ENCODE data around the gene COL27A1.

DNA sequence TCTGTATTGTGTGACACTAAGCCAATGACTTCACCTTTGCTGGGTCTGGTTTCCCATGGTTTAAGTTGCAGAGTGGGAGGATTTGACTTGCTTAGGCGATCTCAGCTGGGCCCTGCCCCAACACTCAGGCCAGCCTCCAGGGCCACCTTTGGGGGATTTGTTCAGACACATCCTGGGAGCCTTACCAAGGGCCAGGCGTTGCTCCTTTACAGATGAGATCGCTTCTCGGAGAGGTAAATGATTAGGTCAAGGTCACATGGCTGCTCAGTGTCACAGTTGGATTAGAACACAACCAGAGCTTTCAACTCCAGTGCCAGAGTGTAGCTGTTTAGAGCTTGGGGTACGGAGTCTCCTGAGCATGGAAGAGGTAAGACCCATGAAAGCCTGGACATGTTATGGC is 57.5 kb downstream of the COL27A1 start:
- TF ChIP-seq EZH2 (IDR thresholded peaks at IDR 0.05) = no peak
- no peak for TF ChIP-seq POLR2A (IDR thresholded peaks at IDR 0.05; ENCODE audit: borderline replicate concordance, extremely low read depth, insufficient read depth, insufficient read length)
- TF ChIP-seq, protein P1, sequence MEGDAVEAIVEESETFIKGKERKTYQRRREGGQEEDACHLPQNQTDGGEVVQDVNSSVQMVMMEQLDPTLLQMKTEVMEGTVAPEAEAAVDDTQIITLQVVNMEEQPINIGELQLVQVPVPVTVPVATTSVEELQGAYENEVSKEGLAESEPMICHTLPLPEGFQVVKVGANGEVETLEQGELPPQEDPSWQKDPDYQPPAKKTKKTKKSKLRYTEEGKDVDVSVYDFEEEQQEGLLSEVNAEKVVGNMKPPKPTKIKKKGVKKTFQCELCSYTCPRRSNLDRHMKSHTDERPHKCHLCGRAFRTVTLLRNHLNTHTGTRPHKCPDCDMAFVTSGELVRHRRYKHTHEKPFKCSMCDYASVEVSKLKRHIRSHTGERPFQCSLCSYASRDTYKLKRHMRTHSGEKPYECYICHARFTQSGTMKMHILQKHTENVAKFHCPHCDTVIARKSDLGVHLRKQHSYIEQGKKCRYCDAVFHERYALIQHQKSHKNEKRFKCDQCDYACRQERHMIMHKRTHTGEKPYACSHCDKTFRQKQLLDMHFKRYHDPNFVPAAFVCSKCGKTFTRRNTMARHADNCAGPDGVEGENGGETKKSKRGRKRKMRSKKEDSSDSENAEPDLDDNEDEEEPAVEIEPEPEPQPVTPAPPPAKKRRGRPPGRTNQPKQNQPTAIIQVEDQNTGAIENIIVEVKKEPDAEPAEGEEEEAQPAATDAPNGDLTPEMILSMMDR (IDR thresholded peaks at IDR 0.05 in 2 of 3, conservative IDR thresholded peaks at IDR 0.05 in 1 of 3; ENCODE audit: borderline replicate concordance in 1 of 3, insufficient read depth in 1 of 3, low read depth in 2 of 3, low read length in 2 of 3) = no peak
- TF ChIP-seq YY1 (IDR thresholded peaks at IDR 0.05; ENCODE audit: extremely low read depth, insufficient replicate concordance, low read depth, low read length) = no peak

All from HCT116 (cell line).